NCI-H187 treated with DMSO at 0.1 percent for 48 hours (cell line): ENCODE measurements around the gene CCDC158.
"Not testable (repeated sequence)": the region's sequence is repeated elsewhere in the genome, so short reads cannot be mapped to it uniquely, and the experiment has no call there.

Experiments
- DNase-seq: peaks from one replicate; lab custom pipeline; 2025; lab: John Stamatoyannopoulos, UW

CCDC158 gene

DNA sequence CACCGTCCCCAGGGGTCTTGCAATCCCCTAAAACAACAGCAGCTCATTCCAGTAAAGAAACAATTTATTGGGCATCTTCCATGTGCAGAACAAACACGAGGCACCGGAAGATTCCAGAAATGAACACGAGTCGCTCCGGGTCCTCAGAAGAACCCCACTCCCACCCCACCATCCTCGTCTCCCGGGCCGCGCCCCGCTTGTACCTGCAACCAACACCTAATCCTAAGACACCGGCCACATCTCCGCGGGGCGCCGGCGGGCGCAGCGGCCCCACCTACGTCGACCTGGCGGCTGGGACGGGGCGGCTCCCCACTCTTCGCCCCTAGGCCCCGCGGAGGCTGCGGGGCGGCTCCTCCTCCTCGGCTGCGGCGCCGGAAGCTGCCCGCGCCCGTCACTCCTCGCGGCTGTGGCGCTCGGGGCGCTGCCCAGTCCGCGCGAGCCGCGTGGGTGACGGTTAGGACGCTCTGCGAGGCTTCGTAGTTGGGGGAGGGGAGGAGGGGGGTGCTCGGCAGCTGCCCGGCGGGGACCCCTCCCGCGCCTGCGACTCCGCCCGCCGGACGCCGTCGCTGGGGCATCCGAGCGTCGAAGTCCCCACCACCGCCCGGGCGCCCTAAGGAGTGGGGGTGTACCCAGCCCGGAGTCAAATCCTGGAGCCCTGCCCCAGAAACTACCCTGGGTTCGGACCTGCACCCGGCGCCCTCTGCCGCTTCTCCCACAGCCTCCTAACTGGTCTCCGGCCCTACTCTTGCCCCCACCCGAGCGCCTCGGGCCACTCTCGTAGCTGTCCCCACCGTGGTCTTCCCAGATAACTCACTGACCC is at the start of gene CCDC158:
CCDC158 (minus strand) TSS at position 380 of the 820 bp plus-strand sequence. CDS start 17,934 bp downstream, outside the sequence.
- DNase-seq: no peak

GRCh38 chr4:76470532-76470931 is 49.6 kb upstream of the CCDC158 start:
- DNase-seq: no peak

- DNase-seq: no peak
Observed at GRCh38 chr4:76470064-76470463, 49.1 kb upstream of the CCDC158 start.

DNA sequence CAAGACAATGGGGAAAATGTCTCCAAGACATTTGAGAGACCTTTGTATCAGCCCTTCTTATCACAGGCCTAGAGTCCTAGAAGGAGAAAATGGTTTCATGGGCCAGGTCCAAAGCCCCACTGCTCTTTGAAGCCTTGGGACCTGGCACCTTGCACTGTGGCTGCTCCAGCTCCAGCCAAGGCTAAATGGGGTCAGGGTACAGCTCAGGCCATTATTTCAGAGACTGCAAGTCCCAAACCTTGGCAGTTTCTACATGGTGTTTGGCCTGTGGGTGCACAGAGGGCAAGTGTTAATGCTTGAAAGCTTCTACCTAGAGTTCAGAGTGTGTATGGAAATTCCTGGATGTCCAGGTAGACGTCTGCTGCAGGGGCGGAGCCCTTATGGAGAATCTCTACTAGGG is 42.6 kb upstream of the CCDC158 start:
- DNase-seq: no peak

- DNase-seq: no peak
Observed at GRCh38 chr4:76459291-76459723, 38.4 kb upstream of the CCDC158 start.

GRCh38 chr4:76458825-76459224 is 37.9 kb upstream of the CCDC158 start:
- DNase-seq: no peak

DNA sequence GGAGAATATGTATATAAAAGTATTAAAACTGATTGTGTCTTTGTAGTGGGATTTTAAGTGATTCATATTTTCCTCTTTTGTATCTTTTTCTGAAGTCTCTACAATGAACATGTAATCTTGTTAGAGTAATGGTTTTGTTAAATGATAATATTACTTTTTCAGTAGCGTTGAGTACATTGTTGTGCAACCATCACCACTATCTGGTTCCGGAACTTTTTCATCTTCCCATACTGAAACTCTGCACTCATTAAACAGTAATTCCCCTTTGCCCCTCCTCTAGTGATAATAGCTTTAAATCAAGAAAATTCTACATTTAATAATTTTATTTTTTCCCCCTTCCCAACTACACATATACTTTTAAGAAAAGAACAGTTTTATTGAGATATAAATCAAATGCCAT is 37.4 kb upstream of the CCDC158 start:
- no peak for DNase-seq

DNA sequence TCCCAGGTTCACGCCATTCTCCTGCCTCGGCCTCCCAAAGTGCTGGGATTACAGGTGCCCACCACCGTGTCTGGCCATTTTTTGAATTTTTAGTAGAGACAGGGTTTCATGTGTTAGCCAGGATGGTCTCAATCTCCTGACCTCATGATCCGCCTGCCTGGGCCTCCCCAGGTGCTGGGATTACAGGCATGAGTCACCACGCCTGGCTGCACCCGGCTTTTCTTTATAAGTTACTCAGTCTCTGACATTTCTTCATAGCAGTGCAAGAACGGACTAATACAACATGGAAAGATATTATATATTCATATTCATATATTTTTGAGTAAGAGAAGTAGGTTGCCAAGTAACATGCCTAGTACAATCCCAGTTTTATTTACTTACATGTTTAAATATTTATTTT is 36.9 kb upstream of the CCDC158 start:
- DNase-seq: no peak

DNA sequence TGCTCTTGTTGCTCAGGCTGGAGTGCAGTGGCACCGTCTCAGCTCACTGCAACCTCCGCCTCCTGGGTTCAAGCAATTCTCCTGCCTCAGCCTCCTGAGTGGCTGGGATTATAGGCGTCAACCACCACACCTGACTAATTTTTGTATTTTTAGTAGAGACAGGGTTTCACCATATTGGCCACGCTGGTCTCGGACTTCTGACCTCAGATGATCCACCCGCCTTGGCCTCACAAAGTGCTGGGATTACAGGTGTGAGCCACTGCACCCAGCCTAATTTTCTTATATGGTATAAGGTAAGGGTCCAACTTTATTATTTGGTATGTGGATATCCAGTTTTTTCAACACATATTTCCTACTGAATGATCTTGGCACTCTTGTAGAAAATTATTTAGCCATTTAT is 33.1 kb upstream of the CCDC158 start:
- not testable (repeated sequence) for DNase-seq

DNA sequence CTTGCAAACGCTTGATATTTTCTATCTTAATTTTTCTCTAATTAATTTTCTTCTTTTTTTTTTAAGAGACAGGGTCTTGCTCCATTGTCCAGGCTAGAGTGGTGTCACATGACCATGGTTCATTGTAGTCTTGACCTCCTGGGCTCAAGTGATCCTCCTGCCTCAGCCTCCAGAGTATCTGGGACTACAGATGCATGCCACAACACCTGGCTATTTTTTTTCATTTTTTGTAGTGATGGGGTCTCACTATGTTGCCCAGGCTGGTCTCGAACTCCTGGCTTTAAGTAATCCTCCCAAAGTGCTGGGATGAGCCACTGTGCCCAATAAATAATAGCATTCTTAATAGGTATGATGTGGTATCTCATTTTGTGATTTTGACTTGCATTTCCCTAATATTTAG is 32.3 kb upstream of the CCDC158 start:
- no peak for DNase-seq

GRCh38 chr4:76449833-76450232 is 28.9 kb upstream of the CCDC158 start:
- DNase-seq: no peak

- no peak for DNase-seq
Observed at GRCh38 chr4:76449362-76449767, 28.4 kb upstream of the CCDC158 start.

GRCh38 chr4:76448211-76448610 is 27.3 kb upstream of the CCDC158 start:
- no peak for DNase-seq

DNA sequence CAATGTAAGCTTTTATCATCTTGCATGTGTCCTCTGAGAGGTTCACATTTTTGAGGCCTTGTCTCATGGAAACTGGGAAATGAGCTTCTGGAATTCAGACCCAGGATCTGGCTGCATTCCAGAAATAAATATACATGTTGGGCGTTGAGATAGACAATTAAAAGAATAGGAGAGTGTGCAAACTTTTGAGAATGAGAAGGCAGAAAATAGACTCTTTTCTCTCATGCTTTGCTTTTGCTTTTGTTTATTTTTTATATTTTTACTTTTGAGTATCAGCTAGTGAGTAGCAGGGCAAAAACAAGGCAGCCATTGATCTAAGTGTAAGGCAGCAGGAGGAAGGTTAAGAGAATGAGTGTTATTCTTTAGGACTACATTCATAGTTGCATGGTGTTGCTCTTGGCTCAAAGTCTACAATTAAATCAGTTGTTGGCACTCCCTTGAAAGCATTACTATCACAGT is 26.5 kb upstream of the CCDC158 start:
- DNase-seq: no peak

DNA sequence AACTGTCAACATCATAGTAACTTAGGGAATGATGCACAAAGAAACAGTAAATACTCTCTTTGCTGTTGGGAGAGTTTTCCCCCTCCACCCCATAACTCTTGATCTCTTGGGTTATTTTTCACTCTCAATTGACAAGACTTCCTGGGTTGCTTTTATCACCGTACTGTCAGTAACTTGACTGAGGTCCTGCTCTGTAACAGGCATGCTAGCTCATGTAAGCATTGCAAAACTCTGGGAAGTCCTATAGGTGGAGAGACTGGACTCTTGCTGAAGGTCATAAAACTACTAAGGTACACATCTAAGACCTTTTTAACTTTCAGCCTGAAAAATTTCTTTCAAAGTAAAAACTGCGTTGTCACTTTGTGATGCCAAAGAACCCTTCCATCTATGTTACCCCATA is 25.0 kb upstream of the CCDC158 start:
- DNase-seq: no peak

DNA sequence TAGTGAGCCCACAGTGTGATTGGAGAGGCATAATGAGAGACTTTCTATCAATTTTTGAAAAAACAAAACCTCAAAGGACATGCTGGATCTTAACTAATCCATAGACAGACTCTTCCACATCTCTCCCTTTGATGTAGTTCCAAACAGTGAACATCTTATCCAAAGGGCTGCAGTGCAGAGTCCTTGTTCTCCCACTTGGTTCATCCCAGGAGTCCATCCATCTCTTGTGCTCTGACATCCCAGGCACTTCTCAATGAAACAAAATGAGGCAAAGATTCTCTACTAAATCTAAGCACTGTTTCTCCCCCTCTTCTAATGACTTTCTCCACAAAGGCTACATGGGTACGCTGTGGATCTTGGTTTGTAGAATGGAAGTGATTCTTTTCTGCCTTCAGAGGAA is 22.4 kb upstream of the CCDC158 start:
- DNase-seq: no peak

- no peak for DNase-seq
Observed at GRCh38 chr4:76442807-76443206, 21.9 kb upstream of the CCDC158 start.

DNA sequence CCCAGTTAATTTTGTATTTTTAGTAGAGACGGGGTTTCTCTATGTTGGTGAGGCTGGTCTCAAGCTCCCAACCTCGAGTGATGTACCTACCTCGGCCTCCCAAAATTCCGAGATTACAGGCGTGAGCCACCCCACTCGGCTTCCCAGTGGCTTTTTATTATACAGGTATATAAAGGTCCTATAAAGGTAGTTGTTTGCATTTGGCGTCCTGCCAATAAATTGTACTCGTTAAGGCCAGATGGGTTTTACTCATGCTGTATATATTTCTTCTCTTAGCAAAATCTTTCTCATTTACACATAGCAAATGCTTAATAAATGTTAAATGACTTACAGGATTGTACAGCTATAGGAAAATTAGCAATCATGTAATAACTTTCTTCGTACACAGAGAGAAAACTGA is 20.9 kb upstream of the CCDC158 start:
- no peak for DNase-seq

DNA sequence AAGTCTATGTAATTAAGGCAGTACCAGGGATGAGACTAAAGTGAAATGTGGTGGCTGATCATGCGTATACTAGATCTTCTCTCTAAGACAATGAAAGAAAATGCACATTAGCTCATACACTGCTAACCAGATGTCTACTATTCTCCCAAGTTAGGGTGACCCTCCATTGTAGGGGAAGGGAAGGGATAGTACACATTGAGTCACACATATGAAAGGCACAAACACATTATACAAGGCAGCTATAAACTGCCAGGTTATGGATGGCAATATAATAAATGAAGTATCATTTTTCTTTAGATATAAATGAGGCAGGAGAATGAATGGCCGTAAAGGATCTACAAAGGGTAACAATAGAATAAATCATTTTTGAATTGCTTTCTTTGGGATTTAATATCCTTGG is 18.6 kb upstream of the CCDC158 start:
- DNase-seq: no peak

GRCh38 chr4:76435528-76436319 is 14.8 kb upstream of the CCDC158 start:
- DNase-seq: no peak

DNA sequence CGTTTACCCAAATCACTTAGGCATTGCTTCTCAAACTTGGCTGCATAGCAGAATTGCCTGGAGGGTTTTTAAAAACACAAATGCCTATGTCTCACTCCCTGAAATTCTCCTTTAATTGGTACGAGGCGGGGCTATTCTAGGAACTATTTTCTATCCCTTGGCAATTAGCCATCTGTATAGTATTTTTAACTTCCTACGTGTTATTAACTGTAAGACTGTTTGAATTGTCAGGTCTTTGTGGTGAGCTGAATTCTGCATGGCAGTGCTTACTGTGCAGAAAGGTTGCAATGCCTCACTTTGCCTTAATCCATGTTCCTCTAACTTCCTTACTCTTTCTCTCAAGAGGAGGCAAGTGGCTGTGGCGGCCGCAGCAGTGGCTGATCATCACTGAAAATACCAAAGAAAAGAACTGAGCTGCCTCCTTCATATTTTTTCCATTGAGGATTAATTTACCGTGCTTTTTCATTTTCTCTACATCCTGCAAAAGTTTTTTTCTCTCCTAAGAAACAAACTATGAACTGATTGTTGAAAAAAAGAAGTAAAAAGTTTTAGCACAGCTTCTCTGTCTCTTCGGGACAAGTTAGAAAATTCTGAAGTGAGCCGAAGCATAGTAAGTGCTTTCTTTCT is 14.1 kb upstream of the CCDC158 start, which contains the start of gene SHROOM3:
SHROOM3 (plus strand) TSS at position 329 of the 627 bp plus-strand sequence. CDS start 824 bp downstream, outside the sequence.
- no peak for DNase-seq
